Right lobe of liver (tissue), 6 donors: ENCODE results near the gene OR4D2. TPM values are rescaled to one million over a fixed set of nuclear protein-coding genes. Genes with fewer than 3 reads are reported as not detected.

ENCODE experiments used
- ATAC-seq, 4 donors: fragments of 200-7000 bp; cut with Tn5 transposase; one replicate each; pipeline ENCODE4 v1.9.1; 2020; ENCODE audit warnings: mild to moderate bottlenecking in 4 of 4, moderate library complexity in 4 of 4
- DNase-seq, 3 donors: peaks; one replicate each; pipeline ENCODE4 v3.0.0-alpha.2; 2020
- H3K27ac ChIP-seq, 3 donors: fragments of 200-600 bp; one replicate each; pipeline ENCODE4 v1.8.0; 2022
- H3K27me3 ChIP-seq, 2 donors: fragments of 200-600 bp; one replicate each; pipeline ENCODE4 v1.8.0; 2022
- H3K36me3 ChIP-seq, 4 donors: fragments of 200-600 bp; sonication (generic) in 1 of 4; one replicate each; pipeline versions ENCODE4 v1.5.1 to v1.8.0; 2017 to 2022; ENCODE audit warnings: control low read depth in 1 of 4
- H3K4me1 ChIP-seq, 4 donors: fragments of 200-600 bp; sonication (generic) in 1 of 4; one replicate each; pipeline versions ENCODE4 v1.5.1 to v1.8.0; 2017 to 2022; ENCODE audit warnings: control low read depth in 1 of 4
- H3K4me3 ChIP-seq, 3 donors: fragments of 200-600 bp; one replicate each; pipeline ENCODE4 v1.8.0; 2022
- H3K9me3 ChIP-seq, 4 donors: fragments of 200-600 bp; sonication (generic) in 1 of 4; one replicate each; pipeline versions ENCODE4 v1.5.1 to v1.8.0; 2017 to 2022; ENCODE audit warnings: control low read depth in 1 of 4
- CTCF ChIP-seq, 4 donors: fragments of 200-600 bp in 3 of 4; fragments of 450-650 bp in 1 of 4; IDR thresholded peaks; one replicate each; pipeline versions ENCODE4 v1.5.1 to v1.8.0; 2016 to 2022; ENCODE audit warnings: antibody characterized with exemption in 4 of 4, mild to moderate bottlenecking in 2 of 4
- POLR2A ChIP-seq: fragments of 450-650 bp; IDR thresholded peaks from one replicate; pipeline ENCODE4 v1.6.1; 2017; ENCODE audit warnings: antibody characterized with exemption, mild to moderate bottlenecking
- WGBS: methylation state at CpG from one replicate; pipeline ENCODE4 v1.1.6; 2018; ENCODE audit warnings: low coverage, low lambda C conversion rate; ENCODE audit not compliant: insufficient coverage; ENCODE audit errors: missing lambda C conversion rate; 5-methylcytosine and 5-hydroxymethylcytosine counted together
- intact Hi-C, 2 donors: fragments of 100-400 bp; cut with DNase I; formaldehyde crosslinking; loops; one replicate each; pipeline versions ENCODE4 v1.11.2 to v1.14.1; 2022
- total RNA-seq, 6 experiments: library from RNA; depleted of rRNA in 2 of 6; stranded (reverse); fragments of >200 nt in 2 of 6; fragmentation: NEBNext Ultra II Directional in 3 of 6; extraction: Animal tissue kit (Norgen Biotek cat#: 25700) in 3 of 6; gene quantifications; one replicate each; pipeline versions ENCODE4 v1.1.0 to v1.2.4, GENCODE V29; 2016 to 2023
- donor health status: DM: no; HTN: yes; CAD: no.
- donor health status: DM: no; HTN: no; CAD: no.
- donor health status: DM: no; HTN: no; CAD: no.
- donor health status: DM: no; HTN: yes; CAD: no.
- donor health status: DM: no; HTN: yes; CAD: no.

Gene OR4D2
- total RNA-seq, 6 experiments from 2014 or later = not detected

GRCh38 chr17:58144801-58145200, 22.0 kb upstream of the OR4D2 start:
- ATAC-seq (no peak), DNase-seq (no peak)
- H3K4me1 ChIP-seq = no peaks in the 10 kb centered on the region
- no peaks in the 10 kb centered on the region for H3K36me3 ChIP-seq
- no peaks in the 10 kb centered on the region for H3K27me3 ChIP-seq
- H3K27ac ChIP-seq = no peak overlapping the region
- TF ChIP-seq CTCF (IDR thresholded peaks at IDR 0.05) = no peak
- no peak for TF ChIP-seq POLR2A
- 40% methylated on average over 1 of the region's 1 CpG for WGBS
- peaks cover 0 to 4% (median 0%) of the 10 kb centered on the region in 4 donors for H3K9me3 ChIP-seq
- no peak overlapping the region for H3K4me3 ChIP-seq
- intact Hi-C loops = no loop called here

GRCh38 chr17:58147930-58148434, 18.8 kb upstream of the OR4D2 start, which contains the start of gene OR4D1:
OR4D1 (plus strand) TSS chr17:58148384; CDS start chr17:58155154, 6,770 bp downstream.
- ATAC-seq (no peak), DNase-seq (no peak)
- TF ChIP-seq POLR2A = no peak
- TF ChIP-seq CTCF (IDR thresholded peaks at IDR 0.05) = no peak
- no peak within 1 kb of the TSS for H3K27ac ChIP-seq
- intact Hi-C loops = no loop called here
- H3K4me3 ChIP-seq = no peak within 1 kb of the TSS
- peaks cover 0 to 4% (median 0%) of the 10 kb centered on the region in 4 donors for H3K9me3 ChIP-seq
- H3K27me3 ChIP-seq = peaks cover 0 to 5% of the 10 kb centered on the region in 2 donors
- WGBS = 8% methylated on average over 1 of the region's 1 CpG
- H3K4me1 ChIP-seq = no peaks in the 10 kb centered on the region
- no peaks in the 10 kb centered on the region for H3K36me3 ChIP-seq

DNA sequence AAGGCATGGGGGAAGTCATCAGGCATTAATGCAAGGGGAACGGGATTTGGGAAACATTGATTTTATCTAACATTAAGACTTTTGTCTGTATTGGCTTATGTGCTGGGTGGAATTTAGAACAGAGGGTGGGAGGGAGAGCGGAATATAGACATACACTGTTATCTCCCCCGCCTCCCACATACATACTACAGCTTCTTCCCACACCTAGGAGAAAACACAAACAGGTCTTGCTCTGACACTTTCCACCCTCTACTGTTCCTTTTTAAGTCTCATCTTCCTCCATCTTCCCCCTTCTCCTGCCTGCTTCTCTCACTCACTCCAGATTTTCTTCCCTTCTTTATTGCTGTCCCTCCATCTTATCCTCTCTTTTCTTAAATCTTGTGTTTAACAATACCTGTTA, 18.2 kb upstream of the OR4D2 start:
- Histone ChIP-seq H3K36me3 (no peaks in the 10 kb centered on the region), H3K9me3 (peaks cover 0 to 4% (median 0%) of the 10 kb centered on the region in 4 donors), H3K27me3 (peaks cover 0 to 5% of the 10 kb centered on the region in 2 donors), H3K4me3 (no peak overlapping the region), H3K27ac (no peak overlapping the region), H3K4me1 (no peaks in the 10 kb centered on the region)
- intact Hi-C loops = no loop called here
- 53% methylated on average over 3 of the region's 3 CpGs for WGBS
- no peak for DNase-seq
- ATAC-seq = no peak
- TF ChIP-seq CTCF (IDR thresholded peaks at IDR 0.05) (no peak), POLR2A (no peak)

GRCh38 chr17:58150394-58150793, 16.4 kb upstream of the OR4D2 start:
- 51% methylated on average over 6 of the region's 6 CpGs for WGBS
- intact Hi-C loops = no loop called here
- H3K4me1 ChIP-seq = no peaks in the 10 kb centered on the region
- ATAC-seq (no peak), DNase-seq (no peak)
- H3K9me3 ChIP-seq = peaks cover 0 to 4% (median 0%) of the 10 kb centered on the region in 4 donors
- H3K4me3 ChIP-seq = no peak overlapping the region
- no peak for TF ChIP-seq POLR2A
- no peak for TF ChIP-seq CTCF (IDR thresholded peaks at IDR 0.05)
- H3K27me3 ChIP-seq = peaks cover 0 to 5% of the 10 kb centered on the region in 2 donors
- H3K27ac ChIP-seq = no peak overlapping the region
- no peaks in the 10 kb centered on the region for H3K36me3 ChIP-seq
